Nephron progenitor cell (in vitro differentiated cells): ENCODE data around the gene SELENOH.
A peak's percentile ranks its signal among the peaks of the same experiment; 100 is the strongest.

Experiments
- DNase-seq: peaks from one replicate; pipeline ENCODE4 v3.0.0; 2021
- H3K27ac Mint-ChIP-seq: 2 replicates; pipeline ENCODE4 v1.8.0; 2021; ENCODE audit warnings: mild to moderate bottlenecking, moderate library complexity, mixed read lengths
- H3K27me3 Mint-ChIP-seq: 2 replicates; pipeline ENCODE4 v1.8.0; 2021; ENCODE audit warnings: mild to moderate bottlenecking, low read depth, mixed read lengths; ENCODE audit not compliant: poor library complexity
- H3K36me3 Mint-ChIP-seq: 2 replicates; pipeline ENCODE4 v1.8.0; 2021; ENCODE audit warnings: low read depth, mixed read lengths
- H3K4me1 Mint-ChIP-seq: 2 replicates; pipeline ENCODE4 v1.8.0; 2021; ENCODE audit warnings: mixed read lengths
- H3K4me3 Mint-ChIP-seq: 2 replicates; pipeline ENCODE4 v1.8.0; 2021; ENCODE audit warnings: mild to moderate bottlenecking, moderate library complexity, mixed read lengths
- H3K9me3 Mint-ChIP-seq: 2 replicates; pipeline ENCODE4 v1.8.0; 2021; ENCODE audit warnings: mild to moderate bottlenecking, moderate library complexity, mixed read lengths
- TF ChIP-seq, protein P1 (sequence below): fragments of 200-600 bp; sonication (generic); IDR thresholded peaks from 2 replicates; pipeline ENCODE4 v1.5.0; 2021; ENCODE audit warnings: antibody characterized with exemption

Gene SELENOH

DNA sequence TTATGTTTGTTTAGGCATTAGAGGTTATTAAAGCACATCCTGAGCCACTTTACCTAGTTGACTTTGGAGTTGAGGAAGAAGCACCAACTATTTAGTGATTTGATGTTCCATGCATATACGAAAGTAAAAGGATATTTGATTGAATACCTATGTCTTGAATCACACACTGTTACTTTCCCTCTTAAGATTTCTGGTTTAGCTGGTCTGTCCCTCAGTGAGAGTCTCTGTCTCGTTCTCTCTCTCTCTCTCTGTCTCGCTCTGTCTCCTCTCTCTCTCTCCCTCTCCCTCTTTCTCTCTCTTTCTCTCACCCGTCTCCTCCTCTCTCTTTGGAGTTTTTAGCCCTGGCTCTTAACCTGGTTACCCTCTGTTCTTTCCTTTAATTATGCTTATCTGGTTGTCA lies 31.3 kb downstream of the SELENOH start:
- no peak for DNase-seq
- Mint-ChIP-seq H3K27ac (peak overlapping the region; percentile 66), H3K27me3 (no peaks in the 10 kb centered on the region), H3K4me1 (peaks cover 60% of the 10 kb centered on the region), H3K9me3 (peaks cover 12% of the 10 kb centered on the region), H3K4me3 (no peak overlapping the region), H3K36me3 (peaks cover 44% of the 10 kb centered on the region)
- TF ChIP-seq, protein P1, sequence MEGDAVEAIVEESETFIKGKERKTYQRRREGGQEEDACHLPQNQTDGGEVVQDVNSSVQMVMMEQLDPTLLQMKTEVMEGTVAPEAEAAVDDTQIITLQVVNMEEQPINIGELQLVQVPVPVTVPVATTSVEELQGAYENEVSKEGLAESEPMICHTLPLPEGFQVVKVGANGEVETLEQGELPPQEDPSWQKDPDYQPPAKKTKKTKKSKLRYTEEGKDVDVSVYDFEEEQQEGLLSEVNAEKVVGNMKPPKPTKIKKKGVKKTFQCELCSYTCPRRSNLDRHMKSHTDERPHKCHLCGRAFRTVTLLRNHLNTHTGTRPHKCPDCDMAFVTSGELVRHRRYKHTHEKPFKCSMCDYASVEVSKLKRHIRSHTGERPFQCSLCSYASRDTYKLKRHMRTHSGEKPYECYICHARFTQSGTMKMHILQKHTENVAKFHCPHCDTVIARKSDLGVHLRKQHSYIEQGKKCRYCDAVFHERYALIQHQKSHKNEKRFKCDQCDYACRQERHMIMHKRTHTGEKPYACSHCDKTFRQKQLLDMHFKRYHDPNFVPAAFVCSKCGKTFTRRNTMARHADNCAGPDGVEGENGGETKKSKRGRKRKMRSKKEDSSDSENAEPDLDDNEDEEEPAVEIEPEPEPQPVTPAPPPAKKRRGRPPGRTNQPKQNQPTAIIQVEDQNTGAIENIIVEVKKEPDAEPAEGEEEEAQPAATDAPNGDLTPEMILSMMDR: no peak

DNA sequence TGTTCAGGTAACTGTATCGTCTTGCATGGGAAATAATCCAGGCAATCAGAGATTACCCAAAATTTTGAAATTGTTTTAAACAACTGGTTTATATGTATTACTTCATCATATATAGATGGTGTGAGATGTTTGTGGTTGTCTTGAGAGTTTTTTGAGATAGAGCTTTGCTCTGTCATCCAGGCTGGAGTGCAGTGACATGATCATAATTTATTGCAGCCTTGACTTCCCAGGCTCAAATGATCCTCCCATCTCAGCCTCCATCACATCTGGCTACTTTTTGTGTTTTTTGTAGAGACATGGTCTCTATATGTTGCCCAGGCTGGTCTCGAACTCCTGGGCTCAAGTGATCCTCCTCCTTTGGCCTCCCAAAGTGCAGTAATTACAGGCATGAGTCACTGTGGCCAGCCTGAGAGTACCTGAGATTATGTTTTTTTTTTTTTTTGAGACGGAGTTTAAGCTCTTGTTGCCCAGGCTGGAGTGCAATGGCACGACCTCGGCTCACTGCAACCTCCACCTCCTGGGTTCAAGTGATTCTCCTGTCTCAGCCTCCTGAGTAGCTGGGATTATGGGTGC lies 31.8 kb downstream of the SELENOH start:
- peaks cover 65% of the 10 kb centered on the region for H3K4me1 Mint-ChIP-seq
- H3K27ac Mint-ChIP-seq: peak overlapping the region; percentile 66
- H3K9me3 Mint-ChIP-seq: peaks cover 9% of the 10 kb centered on the region

DNA sequence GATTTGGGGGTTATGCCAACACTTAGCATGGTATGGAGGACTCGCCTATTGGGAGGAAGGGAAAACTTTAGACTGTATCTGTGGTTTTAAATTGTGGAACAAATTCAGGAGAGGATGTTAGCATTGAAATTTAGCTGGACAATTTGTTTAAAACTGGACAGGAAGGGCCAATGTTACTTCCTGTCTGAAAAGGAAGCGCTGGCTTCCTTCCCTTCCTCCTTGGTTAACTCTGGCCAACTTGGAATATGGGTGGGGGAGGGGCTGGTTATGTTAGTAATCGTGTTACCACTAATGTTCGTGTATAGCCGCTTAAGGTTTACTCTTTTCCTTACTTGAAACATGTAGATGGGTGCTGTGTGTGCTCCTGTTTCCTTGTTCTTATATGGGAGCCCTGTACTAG lies 34.2 kb downstream of the SELENOH start:
- peaks cover 22% of the 10 kb centered on the region for H3K36me3 Mint-ChIP-seq
- TF ChIP-seq, protein P1: no peak
- peak overlapping the region; percentile 97 for H3K27ac Mint-ChIP-seq
- peaks cover 82% of the 10 kb centered on the region for H3K4me1 Mint-ChIP-seq
- H3K27me3 Mint-ChIP-seq: no peaks in the 10 kb centered on the region
- H3K4me3 Mint-ChIP-seq: peak overlapping the region; percentile 40
- no peaks in the 10 kb centered on the region for H3K9me3 Mint-ChIP-seq
- no peak for DNase-seq

More for the DNA sequence above, 31.8 kb downstream of the SELENOH start:
- no peak for DNase-seq
- Mint-ChIP-seq H3K36me3 (peaks cover 38% of the 10 kb centered on the region), H3K4me3 (no peak overlapping the region), H3K27me3 (no peaks in the 10 kb centered on the region)
- TF ChIP-seq, protein P1: no peak

DNA sequence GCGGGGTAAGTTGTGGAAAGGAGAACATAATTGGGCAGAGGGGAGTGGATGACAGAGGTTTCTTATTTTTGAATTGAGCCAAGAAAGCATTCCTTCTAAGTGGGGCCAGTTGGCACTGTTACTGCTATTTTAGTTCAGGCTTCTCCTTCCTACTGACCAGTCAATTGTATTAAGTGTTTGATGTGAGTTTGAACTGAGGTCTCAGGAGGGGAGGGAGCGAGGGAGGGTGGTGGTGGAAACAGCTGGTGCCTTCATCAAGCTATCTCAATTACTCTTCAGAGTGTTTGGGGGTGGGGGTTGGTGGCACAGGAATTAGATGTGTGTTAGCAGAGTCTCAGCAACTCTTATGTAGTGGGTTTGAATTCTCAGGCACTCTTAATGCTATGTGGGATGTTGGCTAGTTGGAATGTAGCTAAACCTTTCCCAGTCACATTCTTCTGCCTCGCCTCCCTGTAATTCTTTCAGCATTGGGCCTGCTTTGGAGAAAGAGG lies 34.8 kb downstream of the SELENOH start:
- DNase-seq: no peak
- Mint-ChIP-seq H3K4me1 (peaks cover 87% of the 10 kb centered on the region), H3K4me3 (peak overlapping the region; percentile 40), H3K27ac (peak overlapping the region; percentile 97), H3K27me3 (no peaks in the 10 kb centered on the region), H3K9me3 (no peaks in the 10 kb centered on the region), H3K36me3 (peaks cover 18% of the 10 kb centered on the region)
- TF ChIP-seq, protein P1: no peak

DNA sequence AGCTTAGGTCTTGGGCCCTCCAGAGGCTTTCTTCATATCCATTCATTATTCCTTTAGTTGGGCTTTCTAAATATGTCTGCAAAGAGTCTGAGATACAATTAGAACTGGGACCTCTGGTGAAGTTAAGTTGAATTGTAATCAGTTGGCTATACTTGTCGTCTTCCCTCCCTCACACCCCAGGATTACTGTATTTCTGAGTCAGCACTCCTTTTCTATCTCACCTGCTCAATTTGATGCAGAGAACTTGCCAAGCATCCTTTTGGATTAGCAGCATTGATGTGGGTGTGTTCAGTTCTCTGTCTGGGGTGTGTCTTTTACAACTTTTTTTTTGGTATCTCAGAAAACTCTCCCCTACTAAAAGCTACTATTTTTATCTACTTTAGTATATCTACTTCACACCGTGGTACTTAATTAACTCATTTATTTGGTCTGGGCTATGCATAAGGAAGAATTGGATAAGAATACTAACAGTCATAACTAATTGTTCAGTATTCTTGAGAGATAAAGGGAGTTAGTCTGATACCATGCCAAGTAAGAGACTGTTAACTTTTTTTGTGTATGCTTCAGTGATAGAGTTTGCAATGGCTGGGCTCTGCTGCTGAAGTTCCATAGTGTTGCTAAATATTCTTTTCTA lies 35.4 kb downstream of the SELENOH start:
- TF ChIP-seq, protein P1: no peak
- Mint-ChIP-seq H3K27ac (peak overlapping the region; percentile 97), H3K4me1 (peaks cover 87% of the 10 kb centered on the region), H3K4me3 (peak overlapping the region; percentile 40), H3K36me3 (peaks cover 18% of the 10 kb centered on the region), H3K9me3 (no peaks in the 10 kb centered on the region), H3K27me3 (no peaks in the 10 kb centered on the region)
- DNase-seq: no peak

DNA sequence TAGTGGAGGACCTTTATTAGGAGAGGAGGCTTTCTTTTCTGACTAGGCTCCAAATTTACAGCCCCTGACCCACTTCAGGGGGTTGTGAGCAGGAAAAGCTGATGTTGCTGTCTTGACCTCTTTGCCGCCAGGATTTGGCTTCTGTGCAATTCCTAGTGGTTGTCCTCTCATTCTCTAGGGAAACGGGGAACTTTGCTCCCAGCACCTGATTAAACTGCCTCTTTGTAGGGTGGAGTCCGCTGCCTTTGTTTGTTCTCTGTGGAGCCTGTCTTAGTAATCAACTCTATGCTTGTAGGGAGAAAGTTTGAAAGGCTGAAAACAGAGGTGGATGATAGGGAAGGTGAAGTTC lies 36.7 kb downstream of the SELENOH start:
- Mint-ChIP-seq H3K4me3 (peak overlapping the region; percentile 64), H3K4me1 (peaks cover 86% of the 10 kb centered on the region), H3K36me3 (peaks cover 21% of the 10 kb centered on the region), H3K27me3 (no peaks in the 10 kb centered on the region), H3K9me3 (no peaks in the 10 kb centered on the region), H3K27ac (peak overlapping the region; percentile 97)
- TF ChIP-seq, protein P1: no peak
- DNase-seq: no peak
